ENCODE measurements around the gene FGD3. TPM values are rescaled to one million over a fixed set of nuclear protein-coding genes. Genes with fewer than 3 reads are reported as not detected.

The FGD3 gene, protein sequence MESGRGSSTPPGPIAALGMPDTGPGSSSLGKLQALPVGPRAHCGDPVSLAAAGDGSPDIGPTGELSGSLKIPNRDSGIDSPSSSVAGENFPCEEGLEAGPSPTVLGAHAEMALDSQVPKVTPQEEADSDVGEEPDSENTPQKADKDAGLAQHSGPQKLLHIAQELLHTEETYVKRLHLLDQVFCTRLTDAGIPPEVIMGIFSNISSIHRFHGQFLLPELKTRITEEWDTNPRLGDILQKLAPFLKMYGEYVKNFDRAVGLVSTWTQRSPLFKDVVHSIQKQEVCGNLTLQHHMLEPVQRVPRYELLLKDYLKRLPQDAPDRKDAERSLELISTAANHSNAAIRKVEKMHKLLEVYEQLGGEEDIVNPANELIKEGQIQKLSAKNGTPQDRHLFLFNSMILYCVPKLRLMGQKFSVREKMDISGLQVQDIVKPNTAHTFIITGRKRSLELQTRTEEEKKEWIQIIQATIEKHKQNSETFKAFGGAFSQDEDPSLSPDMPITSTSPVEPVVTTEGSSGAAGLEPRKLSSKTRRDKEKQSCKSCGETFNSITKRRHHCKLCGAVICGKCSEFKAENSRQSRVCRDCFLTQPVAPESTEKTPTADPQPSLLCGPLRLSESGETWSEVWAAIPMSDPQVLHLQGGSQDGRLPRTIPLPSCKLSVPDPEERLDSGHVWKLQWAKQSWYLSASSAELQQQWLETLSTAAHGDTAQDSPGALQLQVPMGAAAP
- total RNA-seq (2022; extraction: Qiagen RNA extraction; ENCODE audit: low read depth): 0.09 to 0.24 TPM (median 0.18 TPM) in 5 replicates

DNA sequence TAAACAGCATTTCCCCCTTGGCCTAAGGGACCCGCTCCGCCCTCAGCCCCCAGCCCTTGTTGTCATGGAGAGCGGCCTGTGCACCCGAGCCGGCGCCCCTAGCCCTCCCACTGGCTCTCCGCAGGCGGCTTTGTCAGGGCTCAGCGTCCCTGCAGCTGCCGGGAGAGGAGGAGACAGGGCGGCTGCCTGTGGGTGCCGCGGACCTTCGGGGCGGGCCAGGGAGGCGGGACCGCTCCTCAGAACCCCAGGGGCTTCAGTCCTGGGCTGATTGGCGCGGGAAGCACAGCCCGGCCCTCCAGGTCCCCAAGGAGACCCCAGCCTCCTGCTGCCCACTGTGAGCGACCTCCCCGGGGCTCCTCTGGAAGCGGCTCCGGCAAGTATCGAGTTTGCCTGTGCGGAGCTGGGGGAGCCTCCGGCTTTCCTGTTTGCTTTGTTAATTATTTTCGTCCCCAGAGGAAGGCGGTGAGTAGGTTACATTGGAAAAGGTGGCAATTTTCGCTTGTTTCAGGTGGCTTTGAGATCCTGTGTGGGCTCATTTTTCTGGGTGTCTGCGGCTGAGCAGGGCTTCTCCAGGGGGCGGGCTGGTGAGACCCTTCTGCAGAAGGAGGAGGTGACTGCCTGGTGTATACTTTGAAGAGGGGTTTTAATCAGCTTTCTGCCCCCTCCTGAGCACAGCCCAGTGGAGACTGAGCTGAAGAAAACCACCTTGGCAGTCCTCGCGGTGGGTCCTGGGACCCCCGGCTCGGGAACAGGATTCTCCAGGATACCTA is at the start of gene FGD3:
TSS of gene FGD3 (plus strand) at position 256 of the 770 bp plus-strand sequence. CDS start 28,734 bp downstream, outside the sequence.

DNA sequence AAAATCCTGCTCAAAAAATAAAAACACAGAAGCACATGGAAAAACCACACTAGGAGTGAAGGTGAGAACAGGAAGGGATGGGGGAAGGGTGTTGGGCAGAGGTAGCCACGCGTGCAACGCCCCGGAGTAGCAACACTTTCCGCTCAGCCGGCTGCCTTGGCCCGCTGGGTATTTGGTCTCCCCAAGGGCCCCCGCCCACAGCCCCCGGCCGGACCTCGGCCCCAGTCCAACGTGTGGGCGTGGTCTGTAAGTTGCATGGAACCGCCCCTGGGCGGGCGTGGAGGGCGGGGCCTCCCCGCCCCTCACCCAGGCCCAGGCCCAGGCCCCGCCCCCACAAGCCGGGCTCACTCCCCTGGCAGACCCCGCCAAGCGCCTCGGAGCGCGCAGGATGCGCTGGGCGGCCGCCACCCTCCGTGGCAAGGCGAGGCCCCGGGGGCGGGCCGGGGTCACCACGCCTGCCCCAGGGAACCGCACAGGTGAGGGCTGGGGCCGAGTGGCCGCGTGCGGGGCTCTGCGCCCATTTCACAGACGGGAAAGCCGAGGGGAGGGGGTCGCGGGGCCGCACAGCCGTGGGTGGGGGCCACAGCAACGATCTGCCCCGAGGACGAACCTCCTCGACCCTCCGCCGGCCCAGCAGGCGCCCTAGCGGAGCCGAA is 111.2 kb downstream of the FGD3 start, which contains the start of gene SUSD3:
TSS of gene SUSD3 (plus strand) at position 347 of the 656 bp plus-strand sequence. CDS start at position 389, 42 bp downstream.

Other genes with a start within 250 kb of the FGD3 start
- 23.4 to 35.0 TPM (median 33.8 TPM) in 5 replicates for gene BICD2, start 182.7 kb upstream of the FGD3 start, total RNA-seq (2022; extraction: Qiagen RNA extraction; ENCODE audit: low read depth)
- gene ZNF484, start 69.5 kb upstream of the FGD3 start, total RNA-seq (2022; extraction: Qiagen RNA extraction; ENCODE audit: low read depth): 1.4 to 3.3 TPM (median 2.0 TPM) in 5 replicates
- gene SUSD3, start 111.2 kb downstream of the FGD3 start, total RNA-seq (2022; extraction: Qiagen RNA extraction; ENCODE audit: low read depth): 0.32 to 0.71 TPM (median 0.53 TPM) in 5 replicates
- gene CARD19, start 148.7 kb downstream of the FGD3 start, total RNA-seq (2022; extraction: Qiagen RNA extraction; ENCODE audit: low read depth): 47.7 to 65.7 TPM (median 63.9 TPM) in 5 replicates
- gene NINJ1, start 186.7 kb downstream of the FGD3 start, total RNA-seq (2022; extraction: Qiagen RNA extraction; ENCODE audit: low read depth): 65.1 to 101 TPM (median 83.7 TPM) in 5 replicates
- gene WNK2, start 236.6 kb downstream of the FGD3 start, total RNA-seq (2022; extraction: Qiagen RNA extraction; ENCODE audit: low read depth): 4.4 to 7.9 TPM (median 7.1 TPM) in 5 replicates